GM12878 (cell line): ENCODE data around the gene CNR2. TPM values are rescaled to one million over a fixed set of nuclear protein-coding genes. Genes with fewer than 3 reads are reported as not detected.

Experiments
- BHLHE40 ChIP-seq, 2 experiments: fragments of 450-650 bp in 1 of 2; IDR thresholded peaks; 2 replicates each; pipeline ENCODE4 v1.6.1; 2011 to 2017; ENCODE audit warnings: low read depth in 2 of 2, borderline replicate concordance in 1 of 2, improper control_type of control experiment in 1 of 2, low read length in 1 of 2, mild to moderate bottlenecking in 1 of 2
- CHD4 ChIP-seq: fragments of 200-600 bp; sonication (generic); IDR thresholded peaks from 2 replicates; pipeline ENCODE4 v1.6.1; 2016; ENCODE audit warnings: mild to moderate bottlenecking
- GATAD2B ChIP-seq: fragments of 450-650 bp; conservative IDR thresholded peaks from 2 replicates; pipeline ENCODE4 v1.6.1; 2017; ENCODE audit warnings: low read depth, mild to moderate bottlenecking, moderate library complexity
- KDM1A ChIP-seq: fragments of 200-600 bp; sonication (generic); IDR thresholded peaks from 2 replicates; pipeline ENCODE4 v1.6.1; 2016; ENCODE audit warnings: borderline replicate concordance
- MEF2A ChIP-seq: IDR thresholded peaks from 2 replicates; pipeline ENCODE4 v1.6.1; 2011; ENCODE audit warnings: low read depth, mild to moderate bottlenecking, low read length, moderate library complexity; ENCODE audit not compliant: insufficient read depth
- MTA3 ChIP-seq: IDR thresholded peaks from 2 replicates; pipeline ENCODE4 v1.6.1; 2012; ENCODE audit warnings: low read length, inconsistent platforms, borderline replicate concordance
- NFXL1 ChIP-seq: fragments of 450-650 bp; IDR thresholded peaks from 2 replicates; pipeline ENCODE4 v1.6.1; 2017; ENCODE audit warnings: antibody characterized with exemption, mild to moderate bottlenecking, borderline replicate concordance
- NFYB ChIP-seq: IDR thresholded peaks from 2 replicates; pipeline ENCODE4 v1.6.1; 2011; ENCODE audit warnings: low read depth, mild to moderate bottlenecking, low read length, improper control_type of control experiment, moderate library complexity; ENCODE audit not compliant: insufficient read depth
- NR2F1 ChIP-seq: fragments of 450-650 bp; conservative IDR thresholded peaks from 2 replicates; pipeline ENCODE4 v1.6.1; 2017; ENCODE audit warnings: mild to moderate bottlenecking
- POLR2AphosphoS2 ChIP-seq: IDR thresholded peaks from 2 replicates; pipeline ENCODE4 v1.6.1; 2011; ENCODE audit warnings: low read depth, mild to moderate bottlenecking, low read length, improper control_type of control experiment, moderate library complexity
- POU2F2 ChIP-seq: IDR thresholded peaks from 3 replicates; pipeline ENCODE4 v1.6.1; 2011; ENCODE audit warnings: low read depth, mild to moderate bottlenecking, low read length, borderline replicate concordance
- RAD51 ChIP-seq: fragments of 450-650 bp; IDR thresholded peaks from 2 replicates; pipeline ENCODE4 v1.6.1; 2016; ENCODE audit warnings: moderate library complexity, mild to moderate bottlenecking, inconsistent platforms
- RELA ChIP-seq: fragments of 450-650 bp; IDR thresholded peaks from 2 replicates; pipeline ENCODE4 v1.8.0; 2014; ENCODE audit warnings: borderline replicate concordance; ENCODE audit not compliant: partially characterized antibody
- RUNX3 ChIP-seq: IDR thresholded peaks from 2 replicates; pipeline ENCODE4 v1.6.1; 2012; ENCODE audit warnings: low read length, inconsistent platforms
- SPI1 ChIP-seq: IDR thresholded peaks from 2 replicates; pipeline ENCODE4 v1.6.1; 2011; ENCODE audit warnings: low read depth, mild to moderate bottlenecking, low read length, moderate library complexity, borderline replicate concordance; ENCODE audit not compliant: insufficient read depth
- TCF3 ChIP-seq: IDR thresholded peaks from 2 replicates; pipeline ENCODE4 v1.6.1; 2012; ENCODE audit warnings: low read depth, mild to moderate bottlenecking, low read length, borderline replicate concordance; ENCODE audit not compliant: insufficient read depth
- YBX1 ChIP-seq: fragments of 450-650 bp; IDR thresholded peaks from 2 replicates; pipeline ENCODE4 v1.6.1; 2016; ENCODE audit warnings: antibody characterized with exemption
- ZNF274 ChIP-seq: IDR thresholded peaks from one replicate; pipeline ENCODE4 v1.8.0; 2011; ENCODE audit not compliant: insufficient read length, insufficient read depth
- polyA plus RNA-seq, 11 experiments: library from polyadenylated mRNA; depleted of rRNA in 4 of 11; unstranded in 6 of 11; stranded (reverse) in 5 of 11; fragments of >200 nt; fragmentation: Nextera tagmentation in 4 of 11; fragmentation: Illumina TruSeq in 1 of 11; extraction: Ambion mirVana in 4 of 11; extraction: Trizol in 1 of 11; gene quantifications; 1 replicate in 1 of 11; 2 replicates in 10 of 11; pipeline versions ENCODE4 v1.2.1 to v1.2.3, GENCODE V29; 2011 to 2016; ENCODE audit warnings: inconsistent platforms in 2 of 11, missing spikeins in 2 of 11, low read depth in 1 of 11
- total RNA-seq, 4 experiments: library from RNA; depleted of rRNA in 3 of 4; stranded (reverse); fragments of >200 nt in 3 of 4; fragmentation: Illumina TruSeq in 1 of 4; extraction: Trizol in 1 of 4; gene quantifications; 2 replicates each; pipeline versions ENCODE4 v1.2.1 to v1.2.3, GENCODE V29; 2013 to 2021
- TF ChIP-seq, protein P1 (sequence below): fragments of 450-650 bp; IDR thresholded peaks from 2 replicates; pipeline ENCODE4 v1.6.1; 2018; ENCODE audit warnings: mild to moderate bottlenecking, low read depth, moderate library complexity; ENCODE audit not compliant: partially characterized antibody
- TF ChIP-seq, protein P2 (sequence below), 3 experiments: IDR thresholded peaks in 2 of 3; conservative IDR thresholded peaks in 1 of 3; 2 replicates each; pipeline ENCODE4 v1.5.1; 2011; ENCODE audit warnings: low read depth in 3 of 3, low read length in 3 of 3, mild to moderate bottlenecking in 3 of 3, control low read depth in 2 of 3, moderate library complexity in 2 of 3, inconsistent platforms in 1 of 3, mixed read lengths in 1 of 3; ENCODE audit not compliant: control insufficient read depth in 2 of 3, insufficient read depth in 1 of 3; ENCODE audit errors: extremely low read depth in 1 of 3
- TF ChIP-seq, protein P3 (sequence below): IDR thresholded peaks from 2 replicates; pipeline ENCODE4 v1.6.1; 2012; ENCODE audit warnings: mild to moderate bottlenecking, low read depth, low read length
- TF ChIP-seq, protein P4 (sequence below): IDR thresholded peaks from 2 replicates; pipeline ENCODE4 v1.6.1; 2012; ENCODE audit warnings: low read depth, low read length, improper control_type of control experiment

CNR2 gene
- total and polyA plus RNA-seq, 10 of the 15 experiments (the other 5 are each of a cell fraction or from before 2014, with no cell fraction given) = 0.46 to 19.8 (median 12.2) TPM

DNA sequence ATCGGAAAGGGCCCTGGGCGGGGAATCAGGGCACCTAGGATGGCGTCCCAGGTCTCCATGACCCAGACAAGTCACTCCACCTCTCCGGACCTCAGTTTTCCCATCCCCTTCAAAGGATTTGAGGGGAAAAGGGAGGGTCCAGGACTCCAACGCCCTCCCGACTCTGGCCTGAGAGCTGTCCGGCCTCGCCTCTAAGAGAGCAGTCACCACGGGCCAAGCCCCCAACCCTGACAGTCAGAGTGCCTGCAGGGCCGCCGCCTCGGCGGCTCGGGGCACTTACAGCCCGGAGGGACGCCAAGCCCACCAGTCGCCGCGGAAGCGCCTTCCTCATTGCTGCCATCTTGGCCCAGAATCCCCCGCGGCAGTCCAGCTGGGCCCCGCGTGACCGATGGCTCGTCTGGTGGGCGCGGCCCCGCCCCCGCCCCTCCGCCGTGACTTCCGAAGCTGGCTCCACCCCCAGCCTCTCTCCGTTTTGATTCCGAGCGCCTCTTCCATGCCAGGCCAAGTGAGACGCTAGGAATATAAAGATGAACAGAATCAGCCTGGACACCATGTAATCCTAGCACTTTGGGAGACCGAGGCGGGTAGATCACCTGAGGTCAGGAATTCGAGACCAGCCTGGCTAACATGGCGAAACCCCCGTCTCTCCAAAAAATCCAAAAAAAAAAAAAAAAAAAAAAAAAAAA lies 87.9 kb downstream of the CNR2 start, which contains the start of gene HMGCL (continued):
- peak; percentile 83 to 93 for TF ChIP-seq BHLHE40 (IDR thresholded peaks at IDR 0.05; ENCODE audit: borderline replicate concordance in 1 of 2, low read depth in 2 of 2, low read length in 1 of 2)
- TF ChIP-seq, protein P1, sequence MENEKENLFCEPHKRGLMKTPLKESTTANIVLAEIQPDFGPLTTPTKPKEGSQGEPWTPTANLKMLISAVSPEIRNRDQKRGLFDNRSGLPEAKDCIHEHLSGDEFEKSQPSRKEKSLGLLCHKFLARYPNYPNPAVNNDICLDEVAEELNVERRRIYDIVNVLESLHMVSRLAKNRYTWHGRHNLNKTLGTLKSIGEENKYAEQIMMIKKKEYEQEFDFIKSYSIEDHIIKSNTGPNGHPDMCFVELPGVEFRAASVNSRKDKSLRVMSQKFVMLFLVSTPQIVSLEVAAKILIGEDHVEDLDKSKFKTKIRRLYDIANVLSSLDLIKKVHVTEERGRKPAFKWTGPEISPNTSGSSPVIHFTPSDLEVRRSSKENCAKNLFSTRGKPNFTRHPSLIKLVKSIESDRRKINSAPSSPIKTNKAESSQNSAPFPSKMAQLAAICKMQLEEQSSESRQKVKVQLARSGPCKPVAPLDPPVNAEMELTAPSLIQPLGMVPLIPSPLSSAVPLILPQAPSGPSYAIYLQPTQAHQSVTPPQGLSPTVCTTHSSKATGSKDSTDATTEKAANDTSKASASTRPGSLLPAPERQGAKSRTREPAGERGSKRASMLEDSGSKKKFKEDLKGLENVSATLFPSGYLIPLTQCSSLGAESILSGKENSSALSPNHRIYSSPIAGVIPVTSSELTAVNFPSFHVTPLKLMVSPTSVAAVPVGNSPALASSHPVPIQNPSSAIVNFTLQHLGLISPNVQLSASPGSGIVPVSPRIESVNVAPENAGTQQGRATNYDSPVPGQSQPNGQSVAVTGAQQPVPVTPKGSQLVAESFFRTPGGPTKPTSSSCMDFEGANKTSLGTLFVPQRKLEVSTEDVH = no peak
- TF ChIP-seq GATAD2B = peak; percentile 66; the same call in 1 of the 2 replicates
- TF ChIP-seq, protein P2, sequence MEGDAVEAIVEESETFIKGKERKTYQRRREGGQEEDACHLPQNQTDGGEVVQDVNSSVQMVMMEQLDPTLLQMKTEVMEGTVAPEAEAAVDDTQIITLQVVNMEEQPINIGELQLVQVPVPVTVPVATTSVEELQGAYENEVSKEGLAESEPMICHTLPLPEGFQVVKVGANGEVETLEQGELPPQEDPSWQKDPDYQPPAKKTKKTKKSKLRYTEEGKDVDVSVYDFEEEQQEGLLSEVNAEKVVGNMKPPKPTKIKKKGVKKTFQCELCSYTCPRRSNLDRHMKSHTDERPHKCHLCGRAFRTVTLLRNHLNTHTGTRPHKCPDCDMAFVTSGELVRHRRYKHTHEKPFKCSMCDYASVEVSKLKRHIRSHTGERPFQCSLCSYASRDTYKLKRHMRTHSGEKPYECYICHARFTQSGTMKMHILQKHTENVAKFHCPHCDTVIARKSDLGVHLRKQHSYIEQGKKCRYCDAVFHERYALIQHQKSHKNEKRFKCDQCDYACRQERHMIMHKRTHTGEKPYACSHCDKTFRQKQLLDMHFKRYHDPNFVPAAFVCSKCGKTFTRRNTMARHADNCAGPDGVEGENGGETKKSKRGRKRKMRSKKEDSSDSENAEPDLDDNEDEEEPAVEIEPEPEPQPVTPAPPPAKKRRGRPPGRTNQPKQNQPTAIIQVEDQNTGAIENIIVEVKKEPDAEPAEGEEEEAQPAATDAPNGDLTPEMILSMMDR (IDR thresholded peaks at IDR 0.05 in 2 of 3, conservative IDR thresholded peaks at IDR 0.05 in 1 of 3; ENCODE audit: control insufficient read depth in 2 of 3, extremely low read depth in 1 of 3, insufficient read depth in 1 of 3, low read depth in 3 of 3, low read length in 3 of 3) = no peak
- peak; percentile 84 for TF ChIP-seq POLR2AphosphoS2
- no peak for TF ChIP-seq NFYB
- TF ChIP-seq RUNX3 = no peak
- TF ChIP-seq, protein P3, sequence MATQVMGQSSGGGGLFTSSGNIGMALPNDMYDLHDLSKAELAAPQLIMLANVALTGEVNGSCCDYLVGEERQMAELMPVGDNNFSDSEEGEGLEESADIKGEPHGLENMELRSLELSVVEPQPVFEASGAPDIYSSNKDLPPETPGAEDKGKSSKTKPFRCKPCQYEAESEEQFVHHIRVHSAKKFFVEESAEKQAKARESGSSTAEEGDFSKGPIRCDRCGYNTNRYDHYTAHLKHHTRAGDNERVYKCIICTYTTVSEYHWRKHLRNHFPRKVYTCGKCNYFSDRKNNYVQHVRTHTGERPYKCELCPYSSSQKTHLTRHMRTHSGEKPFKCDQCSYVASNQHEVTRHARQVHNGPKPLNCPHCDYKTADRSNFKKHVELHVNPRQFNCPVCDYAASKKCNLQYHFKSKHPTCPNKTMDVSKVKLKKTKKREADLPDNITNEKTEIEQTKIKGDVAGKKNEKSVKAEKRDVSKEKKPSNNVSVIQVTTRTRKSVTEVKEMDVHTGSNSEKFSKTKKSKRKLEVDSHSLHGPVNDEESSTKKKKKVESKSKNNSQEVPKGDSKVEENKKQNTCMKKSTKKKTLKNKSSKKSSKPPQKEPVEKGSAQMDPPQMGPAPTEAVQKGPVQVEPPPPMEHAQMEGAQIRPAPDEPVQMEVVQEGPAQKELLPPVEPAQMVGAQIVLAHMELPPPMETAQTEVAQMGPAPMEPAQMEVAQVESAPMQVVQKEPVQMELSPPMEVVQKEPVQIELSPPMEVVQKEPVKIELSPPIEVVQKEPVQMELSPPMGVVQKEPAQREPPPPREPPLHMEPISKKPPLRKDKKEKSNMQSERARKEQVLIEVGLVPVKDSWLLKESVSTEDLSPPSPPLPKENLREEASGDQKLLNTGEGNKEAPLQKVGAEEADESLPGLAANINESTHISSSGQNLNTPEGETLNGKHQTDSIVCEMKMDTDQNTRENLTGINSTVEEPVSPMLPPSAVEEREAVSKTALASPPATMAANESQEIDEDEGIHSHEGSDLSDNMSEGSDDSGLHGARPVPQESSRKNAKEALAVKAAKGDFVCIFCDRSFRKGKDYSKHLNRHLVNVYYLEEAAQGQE = 0 out of 2 replicates have a peak, but pooled peaks have one; percentile 37
- 0 out of 2 replicates have a peak, but pooled peaks have one; percentile 17 for TF ChIP-seq NR2F1
- TF ChIP-seq ZNF274 = no peak
- no peak for TF ChIP-seq KDM1A
- peak; percentile 84 for TF ChIP-seq RAD51
- peak; percentile 97 for TF ChIP-seq TCF3
- peak; percentile 86; the same call in 2 of the 3 replicates for TF ChIP-seq POU2F2
- TF ChIP-seq SPI1 = peak; percentile 40; the same call in 1 of the 2 replicates
- no peak for TF ChIP-seq NFXL1
- no peak for TF ChIP-seq MEF2A
- no peak for TF ChIP-seq MTA3
- TF ChIP-seq YBX1 = no peak
- TF ChIP-seq CHD4 = no peak
- TF ChIP-seq, protein P4, sequence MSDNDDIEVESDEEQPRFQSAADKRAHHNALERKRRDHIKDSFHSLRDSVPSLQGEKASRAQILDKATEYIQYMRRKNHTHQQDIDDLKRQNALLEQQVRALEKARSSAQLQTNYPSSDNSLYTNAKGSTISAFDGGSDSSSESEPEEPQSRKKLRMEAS = peak; percentile 65; the same call in 1 of the 2 replicates
- TF ChIP-seq RELA = peak; percentile 48
